Activated CD8-positive, alpha-beta T cell treated with anti-CD3 and anti-CD28 coated beads, Interleukin-2, amount 10 ng/mL, durations not matched to agents 7 days and 5 days (primary cell): Measurements from ENCODE around the gene ZNF468. TPM values are rescaled to one million over a fixed set of nuclear protein-coding genes. Genes with fewer than 3 reads are reported as not detected.
"Not testable (repeated sequence)": the region's sequence is repeated elsewhere in the genome, so short reads cannot be mapped to it uniquely, and the experiment has no call there.

Experiments
- ATAC-seq: fragments of 150-1000 bp; cut with Tn5 transposase; one replicate; pipeline ENCODE4 v1.10.0; 2021; ENCODE audit warnings: moderate library complexity
- CTCF ChIA-PET: fragments of 350-600 bp; sonication (Branson Sonifier 250); formaldehyde crosslinking; loops from one replicate; lab custom pipeline; 2021; ENCODE audit warnings: antibody characterized with exemption; lab: Charles Lee
- POLR2A ChIA-PET: fragments of 350-600 bp; sonication (Branson Sonifier 250); formaldehyde crosslinking; loops from one replicate; lab custom pipeline; 2021; ENCODE audit warnings: antibody characterized with exemption; lab: Charles Lee
- DNase-seq: peaks from one replicate; pipeline ENCODE4 v3.0.0-alpha.2; 2020
- H3K27ac Mint-ChIP-seq: one replicate; pipeline ENCODE4 v1.8.0; 2021; ENCODE audit warnings: mild to moderate bottlenecking, mixed read lengths
- H3K27me3 Mint-ChIP-seq: one replicate; pipeline ENCODE4 v1.8.0; 2021; ENCODE audit warnings: low read depth, mixed read lengths
- H3K36me3 Mint-ChIP-seq: one replicate; pipeline ENCODE4 v1.8.0; 2021; ENCODE audit warnings: low read depth, mixed read lengths
- H3K4me1 Mint-ChIP-seq: one replicate; pipeline ENCODE4 v1.8.0; 2021; ENCODE audit warnings: low read depth, mixed read lengths
- H3K4me3 Mint-ChIP-seq: one replicate; pipeline ENCODE4 v1.8.0; 2021; ENCODE audit warnings: mild to moderate bottlenecking, mixed read lengths
- H3K9me3 Mint-ChIP-seq: one replicate; pipeline ENCODE4 v1.8.0; 2022; ENCODE audit warnings: mixed read lengths; ENCODE audit not compliant: insufficient read depth
- total RNA-seq, 2 experiments: library from RNA; stranded (reverse); gene quantifications; one replicate each; pipeline ENCODE4 v1.2.3, GENCODE V29; 2021

Gene ZNF468
- total RNA-seq, 2 experiments from 2014 or later = 21.2 to 26.7 TPM

- peaks cover 49% of the 10 kb centered on the region for H3K36me3 Mint-ChIP-seq
- peaks cover 15% of the 10 kb centered on the region for H3K9me3 Mint-ChIP-seq
- ATAC-seq = peak; percentile 100
- H3K27me3 Mint-ChIP-seq, CTCF ChIA-PET: not testable (repeated sequence)
- peak; percentile 77 for DNase-seq
- peak within 1 kb of the TSS; percentile 87 for H3K27ac Mint-ChIP-seq
- POLR2A ChIA-PET = interaction anchor here (1.6 to 2.0 kb wide), 2 partner anchors 34 to 141 kb away, joined by 3 to 6 read pairs; partner anchors contain the start of gene ZNF816
- H3K4me1 Mint-ChIP-seq = peaks cover 13% of the 10 kb centered on the region
- H3K4me3 Mint-ChIP-seq = peak within 1 kb of the TSS; percentile 93
Observed at GRCh38 chr19:52821204-52821960, 36.0 kb downstream of the ZNF468 start, which contains the start of gene ZNF28. TSS of gene ZNF28 (minus strand) at chr19:52821633. CDS start at chr19:52817958, 3,675 bp downstream.

DNA sequence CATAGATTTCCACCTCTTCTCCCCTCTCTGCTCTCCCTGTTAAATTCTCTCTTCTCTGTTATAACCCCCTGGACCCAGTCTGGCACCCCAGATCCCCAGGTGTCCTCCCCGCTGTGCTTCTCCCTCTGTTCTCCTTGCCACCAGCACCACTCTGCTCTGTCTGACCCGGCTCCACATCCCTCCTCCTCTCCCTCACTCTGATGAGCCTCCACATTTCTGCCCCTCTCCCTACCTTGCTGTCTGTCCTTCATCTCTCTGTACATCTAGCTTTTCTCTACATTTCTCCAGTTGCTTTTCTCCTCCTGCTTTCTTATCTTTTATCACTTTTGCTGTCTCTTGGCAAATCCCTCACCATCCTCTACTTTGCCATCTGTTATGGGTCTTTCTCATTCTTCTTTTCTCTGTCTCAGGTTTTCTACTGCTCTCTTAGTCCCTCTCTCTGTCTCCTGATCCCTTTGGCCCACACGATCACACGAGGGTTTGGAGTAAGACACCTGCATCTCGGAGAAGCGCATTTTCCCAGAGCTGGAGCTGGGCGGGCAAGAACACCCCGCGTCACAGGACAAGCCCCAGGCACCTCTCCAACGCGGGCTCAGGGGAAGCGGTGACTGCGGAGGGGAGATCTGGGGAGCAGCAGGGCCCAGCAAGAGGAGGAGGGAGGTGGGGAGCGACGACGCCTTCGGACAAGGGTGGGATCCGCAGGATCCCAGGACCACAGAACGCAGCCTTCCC is 36.8 kb downstream of the ZNF468 start:
- peaks cover 55% of the 10 kb centered on the region for H3K36me3 Mint-ChIP-seq

GRCh38 chr19:52809801-52810200 is 47.6 kb downstream of the ZNF468 start:
- POLR2A ChIA-PET = no interaction called here
- Mint-ChIP-seq H3K27me3 (no peaks in the 10 kb centered on the region), H3K9me3 (peaks cover 21% of the 10 kb centered on the region), H3K4me3 (no peak overlapping the region), H3K27ac (no peak overlapping the region), H3K4me1 (no peaks in the 10 kb centered on the region), H3K36me3 (peaks cover 74% of the 10 kb centered on the region)
- no peak for DNase-seq
- ATAC-seq = no peak
- CTCF ChIA-PET = no interaction called here

More for the DNA sequence above, 36.8 kb downstream of the ZNF468 start:
- CTCF ChIA-PET, H3K27me3 Mint-ChIP-seq: not testable (repeated sequence)
- peaks cover 15% of the 10 kb centered on the region for H3K9me3 Mint-ChIP-seq
- DNase-seq (peak; percentile 47), ATAC-seq (peak; percentile 51)
- peak overlapping the region; percentile 93 for H3K4me3 Mint-ChIP-seq
- peak overlapping the region; percentile 87 for H3K27ac Mint-ChIP-seq
- H3K4me1 Mint-ChIP-seq = peaks cover 13% of the 10 kb centered on the region
- POLR2A ChIA-PET = interaction anchor here (1.6 to 2.0 kb wide), 2 partner anchors 35 to 142 kb away, joined by 3 to 6 read pairs; partner anchors contain the start of gene ZNF816

DNA sequence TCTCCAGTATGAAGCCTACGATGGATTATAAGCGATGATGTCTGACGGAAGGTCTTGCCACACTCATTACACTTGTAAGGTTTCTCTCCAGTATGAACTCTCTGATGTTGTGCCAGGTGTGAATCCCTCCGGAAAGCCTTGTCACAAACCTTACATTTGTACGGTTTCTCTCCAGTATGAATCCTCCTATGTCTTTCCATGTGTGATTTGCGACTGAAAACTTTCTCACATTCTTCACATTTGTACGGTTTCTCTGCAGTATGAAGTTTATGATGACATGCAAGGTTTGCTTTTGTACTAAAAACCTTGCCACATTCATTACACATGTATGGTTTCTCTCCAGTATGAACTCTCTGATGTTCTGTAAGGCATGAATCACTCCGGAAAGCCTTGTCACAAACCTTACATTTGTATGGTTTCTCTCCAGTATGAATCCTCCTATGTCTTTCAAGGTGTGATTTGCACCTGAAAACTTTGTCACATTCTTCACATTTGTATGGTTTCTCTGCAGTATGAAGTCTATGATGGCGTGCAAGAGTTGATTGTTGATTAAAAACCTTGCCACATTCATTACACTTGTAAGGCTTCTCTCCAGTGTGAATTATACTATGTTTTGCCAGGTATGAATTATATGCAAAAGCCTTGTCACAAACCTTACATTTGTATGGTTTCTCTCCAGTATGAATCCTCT is 57.3 kb downstream of the ZNF468 start:
- H3K27me3 Mint-ChIP-seq, H3K4me1 Mint-ChIP-seq, H3K4me3 Mint-ChIP-seq, H3K27ac Mint-ChIP-seq, POLR2A ChIA-PET, DNase-seq, ATAC-seq, CTCF ChIA-PET: not testable (repeated sequence)
- Mint-ChIP-seq H3K36me3 (peaks cover 83% of the 10 kb centered on the region), H3K9me3 (peaks cover 67% of the 10 kb centered on the region)

GRCh38 chr19:52789440-52789839 is 68.0 kb downstream of the ZNF468 start:
- POLR2A ChIA-PET = no interaction called here

More at GRCh38 chr19:52789440-52789839, 68.0 kb downstream of the ZNF468 start:
- DNase-seq (no peak), ATAC-seq (no peak)
- Mint-ChIP-seq H3K27ac (no peak overlapping the region), H3K9me3 (peaks cover 25% of the 10 kb centered on the region), H3K27me3 (no peaks in the 10 kb centered on the region), H3K4me1 (peaks cover 31% of the 10 kb centered on the region), H3K36me3 (peaks cover 28% of the 10 kb centered on the region), H3K4me3 (no peak overlapping the region)
- CTCF ChIA-PET = no interaction called here

Other genes with a start within 250 kb of the ZNF468 start
- 10 to 100 TPM; 51.5 to 53.5 TPM for gene ZNF83, start 219.3 kb downstream of the ZNF468 start, total RNA-seq
- gene ZNF611, start 122.6 kb downstream of the ZNF468 start, total RNA-seq = 10 to 100 TPM; 38.9 to 41.0 TPM
- gene ZNF600, start 70.8 kb downstream of the ZNF468 start, total RNA-seq = 10 to 100 TPM; 18.2 to 20.5 TPM
- gene ZNF28, start 36.0 kb downstream of the ZNF468 start, total RNA-seq = 10 to 100 TPM; 26.9 to 27.5 TPM
- 10 to 100 TPM in 1 of 2 experiments, 1 to 10 TPM in 1; 7.9 to 10.5 TPM for gene ZNF320, start 40.0 kb upstream of the ZNF468 start, total RNA-seq
- gene ZNF888, start 65.8 kb upstream of the ZNF468 start, total RNA-seq = 1 to 10 TPM; 8.1 to 8.8 TPM
- 10 to 100 TPM; 11.2 to 12.9 TPM for gene ZNF816, start 105.3 kb upstream of the ZNF468 start, total RNA-seq
- gene ERVV-1, start 156.3 kb upstream of the ZNF468 start, total RNA-seq = not detected
- not detected for gene ERVV-2, start 187.1 kb upstream of the ZNF468 start, total RNA-seq
- 10 to 100 TPM; 36.5 to 42.2 TPM for gene ZNF160, start 245.8 kb upstream of the ZNF468 start, total RNA-seq